ENCODE results near the gene IL36A.

DNA sequence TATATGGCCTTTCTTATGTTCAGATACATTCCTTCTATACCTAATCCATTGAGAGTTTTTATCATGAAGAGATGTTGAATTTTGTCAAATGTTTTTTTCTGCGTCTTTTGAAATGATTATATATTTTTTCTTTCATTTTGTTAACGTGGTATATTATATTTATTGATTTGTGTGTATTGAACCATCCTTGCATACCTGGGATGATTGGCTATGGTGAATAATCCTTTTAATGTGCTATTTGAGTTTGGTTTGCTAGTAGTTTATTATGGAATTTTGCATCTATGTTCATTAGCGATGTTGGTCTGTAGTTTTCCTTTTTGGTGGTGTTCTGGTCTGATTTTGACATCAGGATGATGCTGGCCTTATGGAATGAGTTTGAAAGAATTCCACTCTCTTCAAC is 15.6 kb upstream of the IL36A start:
- TF ChIP-seq, protein P1, sequence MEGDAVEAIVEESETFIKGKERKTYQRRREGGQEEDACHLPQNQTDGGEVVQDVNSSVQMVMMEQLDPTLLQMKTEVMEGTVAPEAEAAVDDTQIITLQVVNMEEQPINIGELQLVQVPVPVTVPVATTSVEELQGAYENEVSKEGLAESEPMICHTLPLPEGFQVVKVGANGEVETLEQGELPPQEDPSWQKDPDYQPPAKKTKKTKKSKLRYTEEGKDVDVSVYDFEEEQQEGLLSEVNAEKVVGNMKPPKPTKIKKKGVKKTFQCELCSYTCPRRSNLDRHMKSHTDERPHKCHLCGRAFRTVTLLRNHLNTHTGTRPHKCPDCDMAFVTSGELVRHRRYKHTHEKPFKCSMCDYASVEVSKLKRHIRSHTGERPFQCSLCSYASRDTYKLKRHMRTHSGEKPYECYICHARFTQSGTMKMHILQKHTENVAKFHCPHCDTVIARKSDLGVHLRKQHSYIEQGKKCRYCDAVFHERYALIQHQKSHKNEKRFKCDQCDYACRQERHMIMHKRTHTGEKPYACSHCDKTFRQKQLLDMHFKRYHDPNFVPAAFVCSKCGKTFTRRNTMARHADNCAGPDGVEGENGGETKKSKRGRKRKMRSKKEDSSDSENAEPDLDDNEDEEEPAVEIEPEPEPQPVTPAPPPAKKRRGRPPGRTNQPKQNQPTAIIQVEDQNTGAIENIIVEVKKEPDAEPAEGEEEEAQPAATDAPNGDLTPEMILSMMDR (IDR thresholded peaks at IDR 0.05; ENCODE audit: borderline replicate concordance, extremely low read depth, low read length, poor library complexity, severe bottlenecking): no peak
- no peak for TF ChIP-seq EZH2 (IDR thresholded peaks at IDR 0.05; ENCODE audit: borderline replicate concordance, low read depth, low read length, severe bottlenecking)

Measured in DND-41 (cell line).